Lower leg skin (tissue), 3 donors: ENCODE results near the gene TMEM63A.

Source experiments
- POLR2A ChIP-seq, 2 donors: fragments of 450-650 bp; IDR thresholded peaks; one replicate each; pipeline ENCODE4 v1.6.1; 2016 to 2017; ENCODE audit warnings: antibody characterized with exemption in 2 of 2, mild to moderate bottlenecking in 1 of 2, moderate library complexity in 1 of 2
- TF ChIP-seq, protein P1 (sequence below), 3 donors: fragments of 450-650 bp; IDR thresholded peaks; one replicate each; pipeline ENCODE4 v1.5.1; 2016; ENCODE audit warnings: antibody characterized with exemption in 3 of 3, mild to moderate bottlenecking in 3 of 3, moderate library complexity in 2 of 3

DNA sequence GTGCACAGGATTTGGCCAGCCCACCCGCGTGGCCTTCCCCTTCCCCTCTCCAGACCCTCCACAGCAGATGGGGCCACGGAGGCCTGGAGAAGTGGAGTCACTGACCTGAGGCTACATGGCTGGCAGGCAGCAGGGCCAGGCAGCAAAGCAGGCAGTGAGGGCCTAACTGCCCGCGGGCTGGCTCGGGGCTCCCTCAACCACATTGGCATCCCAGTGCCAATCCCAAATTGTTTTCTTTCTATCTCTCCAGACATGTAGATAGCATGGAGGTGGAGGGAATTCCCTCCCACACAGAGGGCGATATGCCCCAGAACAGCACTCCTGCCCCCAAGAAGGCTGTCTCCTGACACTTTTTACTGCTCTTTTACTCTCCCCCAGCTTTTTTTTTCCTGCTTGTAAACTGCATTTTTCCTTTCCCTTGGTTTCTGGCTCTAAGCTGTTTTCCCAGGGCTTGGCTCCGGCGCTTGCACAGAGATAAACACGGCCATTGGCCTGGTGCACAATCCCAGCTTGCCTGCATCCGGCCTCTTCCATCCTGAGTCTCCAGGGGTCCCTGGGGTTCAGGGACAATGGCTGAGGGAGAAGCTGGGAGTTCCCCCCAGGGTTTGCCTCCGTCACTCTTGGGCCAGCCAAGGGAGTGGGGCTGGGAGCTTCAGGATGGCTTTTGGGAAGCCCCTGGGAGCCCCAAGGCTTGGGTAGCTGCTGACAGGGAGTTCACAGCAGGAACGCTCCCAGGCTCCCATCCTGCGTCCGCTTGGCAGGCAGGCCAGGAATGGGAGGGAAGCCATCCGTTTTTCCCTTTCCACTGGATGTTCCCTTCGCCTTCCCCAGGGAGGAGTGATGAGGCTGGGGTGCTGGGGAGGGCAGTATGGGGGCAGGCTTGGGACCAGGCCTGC is 65.3 kb downstream of the TMEM63A start:
- TF ChIP-seq POLR2A (IDR thresholded peaks at IDR 0.05) = no peak
- TF ChIP-seq, protein P1, sequence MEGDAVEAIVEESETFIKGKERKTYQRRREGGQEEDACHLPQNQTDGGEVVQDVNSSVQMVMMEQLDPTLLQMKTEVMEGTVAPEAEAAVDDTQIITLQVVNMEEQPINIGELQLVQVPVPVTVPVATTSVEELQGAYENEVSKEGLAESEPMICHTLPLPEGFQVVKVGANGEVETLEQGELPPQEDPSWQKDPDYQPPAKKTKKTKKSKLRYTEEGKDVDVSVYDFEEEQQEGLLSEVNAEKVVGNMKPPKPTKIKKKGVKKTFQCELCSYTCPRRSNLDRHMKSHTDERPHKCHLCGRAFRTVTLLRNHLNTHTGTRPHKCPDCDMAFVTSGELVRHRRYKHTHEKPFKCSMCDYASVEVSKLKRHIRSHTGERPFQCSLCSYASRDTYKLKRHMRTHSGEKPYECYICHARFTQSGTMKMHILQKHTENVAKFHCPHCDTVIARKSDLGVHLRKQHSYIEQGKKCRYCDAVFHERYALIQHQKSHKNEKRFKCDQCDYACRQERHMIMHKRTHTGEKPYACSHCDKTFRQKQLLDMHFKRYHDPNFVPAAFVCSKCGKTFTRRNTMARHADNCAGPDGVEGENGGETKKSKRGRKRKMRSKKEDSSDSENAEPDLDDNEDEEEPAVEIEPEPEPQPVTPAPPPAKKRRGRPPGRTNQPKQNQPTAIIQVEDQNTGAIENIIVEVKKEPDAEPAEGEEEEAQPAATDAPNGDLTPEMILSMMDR (IDR thresholded peaks at IDR 0.05) = no peak
